Duodenal mucosa (tissue), 2 donors: ENCODE measurements around the gene MGA.

Experiments used
- H3K27ac ChIP-seq: one replicate; pipeline ENCODE4 v1.7.0; 2013; ENCODE audit warnings: low read depth, low read length
- H3K27me3 ChIP-seq, 2 donors: one replicate each; pipeline ENCODE4 v1.7.0; 2013; ENCODE audit warnings: low read length in 2 of 2, control low read depth in 1 of 2; ENCODE audit not compliant: insufficient read depth in 2 of 2, control insufficient read depth in 1 of 2
- H3K36me3 ChIP-seq, 2 donors: one replicate each; pipeline ENCODE4 v1.7.0; 2013; ENCODE audit warnings: low read length in 2 of 2, control low read depth in 1 of 2; ENCODE audit not compliant: insufficient read depth in 2 of 2, control insufficient read depth in 1 of 2
- H3K4me1 ChIP-seq, 2 donors: one replicate each; pipeline ENCODE4 v1.7.0; 2013; ENCODE audit warnings: low read length in 2 of 2, control low read depth in 1 of 2; ENCODE audit not compliant: insufficient read depth in 2 of 2, control insufficient read depth in 1 of 2
- H3K4me3 ChIP-seq, 2 donors: one replicate each; pipeline ENCODE4 v1.7.0; 2013; ENCODE audit warnings: low read length in 2 of 2, low read depth in 1 of 2
- H3K9ac ChIP-seq, 2 donors: one replicate each; pipeline ENCODE4 v1.7.0; 2013; ENCODE audit warnings: low read length in 2 of 2, low read depth in 1 of 2
- H3K9me3 ChIP-seq, 2 donors: one replicate each; pipeline ENCODE4 v1.7.0; 2013; ENCODE audit warnings: low read length in 2 of 2, control low read depth in 1 of 2; ENCODE audit not compliant: control insufficient read depth in 1 of 2

The MGA gene

DNA sequence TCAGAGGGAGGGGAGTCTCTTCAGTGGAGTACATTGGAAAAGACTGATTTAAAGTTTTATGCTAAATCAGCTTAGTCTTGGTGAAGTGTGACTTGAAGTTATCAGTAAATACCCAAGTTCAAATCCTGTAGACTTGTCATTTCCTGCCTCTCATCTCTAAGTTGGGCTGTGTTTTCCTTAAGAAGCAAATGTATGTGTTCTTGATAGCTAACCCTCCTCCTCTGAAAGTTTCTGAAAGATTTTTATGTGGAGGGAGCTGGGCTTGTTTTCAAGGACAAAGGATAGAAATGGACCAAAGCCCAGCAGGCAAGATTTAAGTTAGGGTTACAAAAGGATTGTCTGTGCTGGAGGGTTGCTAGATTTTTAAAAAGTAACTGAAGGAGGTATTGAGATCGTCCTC is 118.3 kb downstream of the MGA start:
- Histone ChIP-seq H3K4me1 (peaks cover 29 to 52% of the 10 kb centered on the region in 2 donors), H3K27ac (no peak overlapping the region)

DNA sequence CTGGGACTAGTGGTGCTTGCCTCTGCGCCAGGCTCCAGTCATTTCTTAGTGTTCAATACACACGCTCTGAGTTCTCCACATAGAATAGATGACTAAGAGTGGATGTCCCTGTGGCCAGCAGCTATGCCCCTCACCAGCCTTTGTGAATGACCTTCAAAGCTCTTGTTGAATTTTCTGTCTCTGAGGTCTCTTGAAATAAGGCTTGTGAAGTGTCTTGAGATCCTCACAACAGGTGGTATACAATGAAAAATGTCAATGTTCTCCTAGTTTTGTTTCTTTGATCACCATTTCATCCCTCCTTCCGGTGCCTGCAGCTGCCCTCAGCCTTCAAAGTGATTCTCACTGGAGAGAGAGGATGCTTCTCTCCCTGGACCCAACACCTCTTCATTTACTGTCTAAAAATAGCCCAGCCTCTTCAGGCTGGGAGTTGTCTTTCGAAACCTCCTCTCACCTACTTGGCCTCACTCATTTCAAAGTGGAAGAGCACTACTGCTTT is 119.5 kb downstream of the MGA start:
- Histone ChIP-seq H3K9me3 (no peaks in the 10 kb centered on the region), H3K9ac (no peak overlapping the region), H3K27me3 (no peaks in the 10 kb centered on the region), H3K36me3 (no peaks in the 10 kb centered on the region), H3K4me3 (no peak overlapping the region), H3K4me1 (peaks cover 24 to 48% of the 10 kb centered on the region in 2 donors), H3K27ac (no peak overlapping the region)

More for the DNA sequence above, 118.3 kb downstream of the MGA start:
- Histone ChIP-seq H3K9me3 (no peaks in the 10 kb centered on the region), H3K36me3 (no peaks in the 10 kb centered on the region), H3K9ac (no peak overlapping the region), H3K27me3 (no peaks in the 10 kb centered on the region), H3K4me3 (no peak overlapping the region)

DNA sequence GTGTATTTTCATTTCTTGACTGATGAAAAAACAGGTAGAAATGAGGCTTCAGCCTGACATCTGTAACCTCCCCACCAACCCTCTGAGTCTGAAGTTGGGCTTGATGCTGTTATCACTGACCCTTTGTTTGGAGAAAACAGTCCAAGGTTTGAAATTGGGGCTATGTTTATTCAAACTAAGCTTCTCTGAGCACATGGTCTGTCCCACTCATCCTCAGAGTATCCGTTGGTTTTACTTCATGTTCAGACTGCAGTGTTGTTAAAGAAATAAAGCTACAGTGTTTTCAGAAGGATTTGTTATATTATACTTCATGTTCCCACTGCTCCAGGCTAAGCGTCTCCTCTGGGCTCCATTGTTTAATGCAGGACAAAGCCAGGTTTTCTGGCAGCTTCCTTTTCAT is 120.1 kb downstream of the MGA start:
- Histone ChIP-seq H3K36me3 (no peaks in the 10 kb centered on the region), H3K9ac (no peak overlapping the region), H3K4me3 (no peak overlapping the region), H3K4me1 (peaks cover 18 to 44% of the 10 kb centered on the region in 2 donors), H3K27ac (no peak overlapping the region), H3K27me3 (no peaks in the 10 kb centered on the region), H3K9me3 (no peaks in the 10 kb centered on the region)

DNA sequence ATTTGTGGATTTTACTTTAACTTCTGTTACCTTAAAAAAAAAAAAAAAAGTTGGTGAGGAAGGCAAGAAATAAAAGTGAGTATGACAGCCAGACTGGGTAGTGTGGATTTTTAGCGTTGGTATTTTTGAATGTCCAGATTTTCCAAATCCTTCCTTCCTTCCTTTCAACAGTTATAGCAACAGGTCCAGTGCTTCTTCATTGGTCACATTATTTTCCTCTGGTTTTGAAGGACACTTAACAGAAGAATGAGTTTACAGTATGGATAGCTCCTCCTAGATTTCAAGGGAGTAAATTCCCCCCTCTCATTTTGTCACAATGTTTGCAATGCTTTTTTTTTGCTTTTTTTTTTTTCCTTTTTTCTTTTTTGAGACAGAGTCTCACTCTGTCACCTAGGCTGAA is 120.5 kb downstream of the MGA start:
- Histone ChIP-seq H3K27ac (no peak overlapping the region), H3K27me3 (no peaks in the 10 kb centered on the region), H3K9me3 (no peaks in the 10 kb centered on the region), H3K4me3 (no peak overlapping the region), H3K36me3 (no peaks in the 10 kb centered on the region), H3K9ac (no peak overlapping the region), H3K4me1 (peaks cover 14 to 39% of the 10 kb centered on the region in 2 donors)

DNA sequence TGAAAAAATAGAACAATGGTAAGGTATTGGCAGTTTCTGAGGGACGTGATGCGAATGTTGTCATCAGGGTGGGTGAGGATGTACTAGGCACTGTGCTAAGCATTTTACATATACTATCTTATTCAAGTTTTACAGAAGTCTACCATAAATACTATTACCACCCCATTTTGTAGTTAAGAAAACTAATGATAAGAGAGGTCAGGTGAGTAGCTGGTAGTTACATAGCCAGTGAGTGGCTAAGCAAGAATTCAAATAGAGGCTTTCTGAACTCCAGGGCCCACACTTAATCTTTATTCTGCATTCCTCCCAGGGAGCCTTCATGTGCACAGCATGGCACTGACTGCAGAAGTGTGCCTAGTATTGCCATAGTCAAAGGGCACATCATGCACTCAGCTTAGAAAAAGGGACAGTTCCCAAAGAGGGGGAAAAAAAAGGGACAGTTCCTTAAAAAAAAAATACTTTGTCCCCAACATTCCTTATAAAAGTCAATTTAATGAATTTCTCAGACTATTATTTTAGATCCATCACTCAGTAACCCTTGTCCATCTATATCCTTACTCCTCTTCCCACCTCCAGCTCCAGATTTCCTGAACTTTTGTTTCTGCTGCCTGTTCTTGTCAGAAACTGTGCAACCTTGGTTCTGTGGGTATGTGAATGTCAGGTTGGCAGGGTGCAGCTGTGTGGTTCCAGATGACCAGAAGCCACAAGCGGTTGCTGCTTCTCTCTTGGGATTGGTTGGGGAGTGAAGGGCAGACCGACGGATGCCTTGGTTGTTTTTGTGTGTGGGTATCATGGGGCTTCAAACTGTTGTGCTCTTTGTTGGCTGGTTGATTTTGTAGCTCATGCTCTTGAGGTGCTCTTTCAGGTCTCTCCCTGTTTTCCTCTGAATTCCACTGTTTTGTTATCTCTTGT is 122.4 kb downstream of the MGA start:
- Histone ChIP-seq H3K9ac (no peak overlapping the region), H3K27me3 (no peaks in the 10 kb centered on the region), H3K27ac (no peak overlapping the region), H3K9me3 (no peaks in the 10 kb centered on the region), H3K4me1 (peaks cover 9 to 27% of the 10 kb centered on the region in 2 donors), H3K36me3 (no peaks in the 10 kb centered on the region), H3K4me3 (no peak overlapping the region)

DNA sequence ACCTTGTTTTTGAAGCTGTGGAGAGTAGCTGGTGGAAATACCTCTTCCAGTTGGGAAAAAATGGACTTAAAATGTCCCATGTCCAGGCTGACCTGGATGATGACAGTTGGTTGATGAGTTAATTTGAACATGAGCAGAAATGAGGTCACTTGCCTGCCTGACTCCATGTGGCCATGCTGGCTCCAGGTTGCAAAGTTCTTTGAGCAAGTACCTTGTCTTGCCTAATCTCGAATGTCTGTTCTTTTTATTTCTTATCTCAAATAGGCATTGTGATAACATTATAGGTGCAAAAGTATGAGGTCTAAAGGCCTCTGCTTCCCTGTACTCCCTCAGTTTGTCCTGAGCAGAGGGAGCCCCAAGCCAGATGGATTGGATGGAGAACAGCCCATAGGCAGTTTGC is 123.1 kb downstream of the MGA start:
- Histone ChIP-seq H3K4me1 (peaks cover 9 to 23% of the 10 kb centered on the region in 2 donors), H3K36me3 (no peaks in the 10 kb centered on the region), H3K4me3 (no peak overlapping the region), H3K27ac (no peak overlapping the region), H3K9me3 (no peaks in the 10 kb centered on the region), H3K27me3 (no peaks in the 10 kb centered on the region), H3K9ac (no peak overlapping the region)

DNA sequence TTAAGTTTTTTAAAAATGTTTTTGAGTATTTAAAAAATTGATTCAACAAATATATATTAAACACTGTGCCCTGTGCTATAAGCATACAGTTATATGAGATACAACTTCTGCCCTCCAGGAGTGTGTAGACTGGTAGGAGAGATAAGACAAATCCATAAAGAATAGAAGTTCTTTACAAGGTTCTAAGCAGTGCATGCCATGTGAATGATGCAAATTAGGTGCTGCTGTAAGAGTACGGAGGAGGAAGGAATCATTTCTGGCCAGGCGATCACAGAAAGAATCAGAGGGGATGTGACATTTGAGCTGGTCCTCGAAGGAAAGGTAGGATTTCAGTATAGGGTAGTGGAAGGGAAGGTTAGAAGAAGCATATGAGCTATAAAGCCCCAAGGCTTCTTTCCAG is 128.1 kb downstream of the MGA start:
- H3K4me1 ChIP-seq, result peaks cover 36 to 42% of the 10 kb centered on the region in 2 donors
- H3K27me3 ChIP-seq, result no peaks in the 10 kb centered on the region
- no peak overlapping the region for H3K4me3 ChIP-seq
- H3K9ac ChIP-seq, result no peak overlapping the region
- H3K27ac ChIP-seq, result no peak overlapping the region
- H3K9me3 ChIP-seq, result no peaks in the 10 kb centered on the region
- H3K36me3 ChIP-seq, result no peaks in the 10 kb centered on the region

DNA sequence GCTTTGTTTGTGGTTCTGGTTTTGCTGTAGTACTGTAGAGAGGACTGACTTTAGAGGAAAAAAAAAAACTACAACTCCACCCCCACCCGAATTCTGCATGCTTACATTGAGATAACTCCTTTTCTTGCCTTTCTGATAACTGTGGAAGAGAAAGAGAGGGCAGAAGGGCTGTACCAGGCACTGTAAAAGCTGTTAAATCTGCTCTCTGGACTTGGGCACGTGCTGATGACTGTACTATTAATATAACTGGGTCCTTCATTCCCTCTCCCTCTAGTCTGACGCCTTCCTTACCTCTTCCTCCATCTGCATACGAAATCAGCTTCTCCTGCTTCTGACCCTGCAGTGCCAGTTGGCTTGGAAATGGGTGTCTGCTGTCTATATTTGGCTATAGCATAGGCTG is 129.0 kb downstream of the MGA start:
- Histone ChIP-seq H3K4me1 (peaks cover 35 to 39% of the 10 kb centered on the region in 2 donors), H3K4me3 (peak overlapping the region; percentile 5 to 47)

DNA sequence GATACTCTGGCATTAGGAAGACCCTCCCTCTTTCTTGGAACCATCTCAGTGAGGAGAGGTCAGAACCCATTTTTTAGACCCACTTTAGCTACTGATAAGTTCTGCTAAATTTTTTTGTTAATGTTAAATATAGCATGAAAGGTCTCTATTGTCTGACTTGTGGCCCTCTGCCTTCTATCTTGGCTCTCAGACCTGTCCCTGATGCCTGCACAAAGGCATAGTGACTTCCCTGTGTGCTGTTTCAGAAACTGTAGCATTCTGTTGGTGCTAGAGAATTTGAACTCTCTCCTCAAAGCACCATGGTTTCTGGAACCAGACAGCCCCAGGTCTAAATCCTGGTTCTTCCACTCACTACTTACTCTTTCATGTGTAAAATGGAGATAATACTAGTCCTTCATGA is 129.5 kb downstream of the MGA start:
- peak overlapping the region; percentile 61 for H3K27ac ChIP-seq

More for the DNA sequence above, 129.0 kb downstream of the MGA start:
- peak overlapping the region in 1 of 2 donors; percentile 23 for H3K9ac ChIP-seq
- H3K9me3 ChIP-seq, result no peaks in the 10 kb centered on the region
- peak overlapping the region; percentile 61 for H3K27ac ChIP-seq
- H3K36me3 ChIP-seq, result no peaks in the 10 kb centered on the region
- no peaks in the 10 kb centered on the region for H3K27me3 ChIP-seq

DNA sequence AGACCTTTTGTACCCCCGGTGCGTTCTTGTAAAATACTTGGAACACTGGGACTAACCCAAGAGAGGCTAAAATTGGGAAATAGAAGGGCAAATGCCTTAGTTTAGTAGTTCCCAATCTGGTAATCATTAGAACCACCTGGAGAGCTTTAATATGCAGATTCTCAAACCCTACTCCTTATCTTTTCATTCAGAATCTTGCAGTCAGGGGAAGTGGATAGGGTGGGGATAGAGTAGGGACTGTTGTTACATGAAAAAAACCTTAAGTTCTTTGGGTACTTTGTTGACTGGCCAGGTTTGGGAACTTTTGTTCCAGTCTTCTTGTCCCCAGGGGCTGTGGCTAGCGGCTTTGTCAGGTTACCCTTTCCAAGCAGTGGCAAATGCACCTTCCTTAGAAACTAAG is 130.0 kb downstream of the MGA start:
- H3K9ac ChIP-seq, result peak overlapping the region in 1 of 2 donors; percentile 23

More for the DNA sequence above, 129.5 kb downstream of the MGA start:
- peak overlapping the region in 1 of 2 donors; percentile 23 for H3K9ac ChIP-seq
- peaks cover 35 to 39% of the 10 kb centered on the region in 2 donors for H3K4me1 ChIP-seq
- peak overlapping the region; percentile 5 to 47 for H3K4me3 ChIP-seq
- H3K9me3 ChIP-seq, result no peaks in the 10 kb centered on the region
- no peaks in the 10 kb centered on the region for H3K27me3 ChIP-seq
- H3K36me3 ChIP-seq, result no peaks in the 10 kb centered on the region

More for the DNA sequence above, 130.0 kb downstream of the MGA start:
- Histone ChIP-seq H3K27ac (no peak overlapping the region), H3K36me3 (no peaks in the 10 kb centered on the region), H3K9me3 (no peaks in the 10 kb centered on the region), H3K27me3 (no peaks in the 10 kb centered on the region), H3K4me3 (peak overlapping the region in 1 of 2 donors; percentile 47), H3K4me1 (peaks cover 35 to 39% of the 10 kb centered on the region in 2 donors)
